PC-9 (cell line): Measurements from ENCODE around the gene MAST1. TPM values are rescaled to one million over a fixed set of nuclear protein-coding genes. Genes with fewer than 3 reads are reported as not detected.

Experiments
- BruUV-seq: library from RNA; stranded (reverse); fragments of 400-500 nt; replicated peaks from 2 replicates; lab custom pipeline; 2021; lab: Mats Ljungman, UMichigan
- CTCF ChIA-PET: fragments of 300-600 bp; sonication (Branson Sonifier 250); formaldehyde crosslinking; loops from one replicate; lab custom pipeline; 2022; ENCODE audit warnings: antibody characterized with exemption; lab: Charles Lee
- POLR2A ChIA-PET: fragments of 300-600 bp; sonication (Branson Sonifier 250); formaldehyde crosslinking; loops from one replicate; lab custom pipeline; 2022; ENCODE audit warnings: antibody characterized with exemption; ENCODE audit not compliant: unreplicated experiment; lab: Charles Lee
- DNase-seq, 2 experiments: peaks; one replicate each; pipeline versions ENCODE4 v3.0.0 to v3.0.0-alpha.2; 2015 to 2022; ENCODE audit warnings: mixed read lengths in 1 of 2
- H2AFZ ChIP-seq: fragments of 200-600 bp; sonication (generic); 2 replicates; pipeline ENCODE4 v1.8.1; 2017; ENCODE audit warnings: antibody characterized with exemption
- H3F3A ChIP-seq: fragments of 200-600 bp; sonication (generic); 2 replicates; pipeline ENCODE4 v1.8.1; 2017; ENCODE audit warnings: antibody characterized with exemption, mild to moderate bottlenecking, low read depth; ENCODE audit not compliant: insufficient read depth
- H3K27ac ChIP-seq: fragments of 200-600 bp; sonication (generic); 2 replicates; pipeline ENCODE4 v1.6.1; 2016; ENCODE audit warnings: mixed run types
- H3K27me3 ChIP-seq: fragments of 200-600 bp; sonication (generic); 2 replicates; pipeline ENCODE4 v1.6.1; 2016; ENCODE audit warnings: low read depth, mixed run types; ENCODE audit not compliant: insufficient read depth
- H3K36me3 ChIP-seq: fragments of 200-600 bp; sonication (generic); 2 replicates; pipeline ENCODE4 v1.6.1; 2016; ENCODE audit warnings: low read depth, mixed run types
- H3K4me1 ChIP-seq: fragments of 200-600 bp; sonication (generic); replicated peaks from 2 replicates; pipeline ENCODE4 v1.6.1; 2016; ENCODE audit warnings: mixed run types; ENCODE audit not compliant: insufficient read depth
- H3K4me2 ChIP-seq: fragments of 200-600 bp; sonication (generic); 2 replicates; pipeline ENCODE4 v1.6.1; 2017; ENCODE audit warnings: mixed run types
- H3K4me3 ChIP-seq: fragments of 200-600 bp; sonication (generic); 2 replicates; pipeline ENCODE4 v1.6.1; 2016; ENCODE audit warnings: mixed run types
- H3K79me2 ChIP-seq: fragments of 200-600 bp; sonication (generic); 2 replicates; pipeline ENCODE4 v1.6.1; 2017; ENCODE audit warnings: low read depth, mixed run types
- H3K9me2 ChIP-seq: fragments of 200-600 bp; sonication (generic); 2 replicates; pipeline ENCODE4 v1.8.1; 2017; ENCODE audit warnings: mild to moderate bottlenecking; ENCODE audit not compliant: insufficient read depth
- H3K9me3 ChIP-seq: fragments of 200-600 bp; sonication (generic); 2 replicates; pipeline ENCODE4 v1.8.1; 2016; ENCODE audit warnings: low read depth; ENCODE audit not compliant: insufficient read depth
- H4K20me1 ChIP-seq: fragments of 200-600 bp; sonication (generic); 2 replicates; pipeline ENCODE4 v1.8.1; 2017; ENCODE audit not compliant: insufficient read depth
- CTCF ChIP-seq: fragments of 200-600 bp; sonication (generic); conservative IDR thresholded peaks from 2 replicates; pipeline ENCODE4 v1.6.1; 2017; ENCODE audit warnings: mixed run types, antibody characterized with exemption, mild to moderate bottlenecking, moderate library complexity
- EZH2 ChIP-seq: fragments of 200-600 bp; sonication (generic); IDR thresholded peaks from 2 replicates; pipeline ENCODE4 v1.8.0; 2017; ENCODE audit warnings: antibody characterized with exemption, low read depth
- intact Hi-C: fragments of 100-400 bp; cut with micrococcal nuclease; formaldehyde crosslinking; loops from one replicate; pipeline ENCODE4 v1.10.0; 2022; ENCODE audit not compliant: unreplicated experiment
- total RNA-seq: library from RNA; stranded (reverse); gene quantifications from 2 replicates; pipeline ENCODE4 v1.2.3, GENCODE V29; 2021

MAST1 gene
- total RNA-seq, 1 experiment from 2014 or later: 11.9 TPM

- Histone ChIP-seq H3K4me3 (peak overlapping the region; percentile 65), H2AFZ (peak overlapping the region; percentile 84)
- intact Hi-C loops: loop anchor here (2.0 kb wide), 1 partner anchor 79 kb away; no protein-coding TSS in a partner anchor
Measured at GRCh38 chr19:12885749-12886650, 47.7 kb downstream of the MAST1 start.

GRCh38 chr19:12886651-12886968 lies 48.3 kb downstream of the MAST1 start:
- H3K4me2 ChIP-seq: no peak overlapping the region; the same call in 1 of the 2 replicates
- no peaks in the 10 kb centered on the region for H4K20me1 ChIP-seq
- DNase-seq: peak in 1 of 2 experiments; percentile 2
- no peak overlapping the region for H3K27ac ChIP-seq
- H3K4me1 ChIP-seq: peaks cover 7% of the 10 kb centered on the region
- H3F3A ChIP-seq: peaks cover 15% of the 10 kb centered on the region; the same call in 1 of the 2 replicates
- no peaks in the 10 kb centered on the region for H3K9me2 ChIP-seq
- POLR2A ChIA-PET: interaction anchor here (0.7 kb wide), 1 partner anchor 153 kb away, joined by 6 read pairs; no protein-coding TSS in a partner anchor
- no peak overlapping the region for H2AFZ ChIP-seq
- no peaks in the 10 kb centered on the region for H3K36me3 ChIP-seq
- no peak overlapping the region for H3K4me3 ChIP-seq
- TF ChIP-seq CTCF: no peak
- no peak for TF ChIP-seq EZH2
- H3K79me2 ChIP-seq: peaks cover 5% of the 10 kb centered on the region
- CTCF ChIA-PET: interaction anchor here (0.6 kb wide), 2 partner anchors 24 to 76 kb away, joined by 3 to 13 read pairs; no protein-coding TSS in a partner anchor
- H3K27me3 ChIP-seq: no peaks in the 10 kb centered on the region
- intact Hi-C loops: no loop called here
- BruUV-seq: TSS peak; percentile 7
- H3K9me3 ChIP-seq: peaks cover 11% of the 10 kb centered on the region; the same call in 1 of the 2 replicates

More at GRCh38 chr19:12885749-12886650, 47.7 kb downstream of the MAST1 start:
- Histone ChIP-seq H4K20me1 (no peaks in the 10 kb centered on the region), H3K9me3 (peaks cover 11% of the 10 kb centered on the region; the same call in 1 of the 2 replicates), H3F3A (peaks cover 15% of the 10 kb centered on the region; the same call in 1 of the 2 replicates), H3K27ac (no peak overlapping the region), H3K36me3 (no peaks in the 10 kb centered on the region), H3K27me3 (no peaks in the 10 kb centered on the region), H3K4me2 (peak overlapping the region; percentile 84), H3K4me1 (peaks cover 7% of the 10 kb centered on the region), H3K79me2 (0 out of 2 replicates have a peak, but pooled peaks cover under 1% of the 10 kb centered on the region), H3K9me2 (no peaks in the 10 kb centered on the region)
- ChIA-PET CTCF (interaction anchor here (0.5 to 1.0 kb wide), 3 partner anchors 18 to 223 kb away, joined by 3 to 6 read pairs (median 5); no protein-coding TSS in a partner anchor), POLR2A (interaction anchor here (0.6 to 1.0 kb wide), 6 partner anchors 48 to 246 kb away, joined by 4 to 6 read pairs (median 5); no protein-coding TSS in a partner anchor)
- TF ChIP-seq EZH2: no peak
- peak; percentile 22; the same call in 1 of the 2 replicates for TF ChIP-seq CTCF
- no TSS peak for BruUV-seq
- peak in 1 of 2 experiments; percentile 30 for DNase-seq

GRCh38 chr19:12886969-12887747 lies 48.8 kb downstream of the MAST1 start, which contains the start of gene KLF1:
TSS of gene KLF1 (minus strand) at chr19:12887201. CDS start at chr19:12887140, 61 bp downstream.
- Histone ChIP-seq H3K27me3 (no peaks in the 10 kb centered on the region), H3K9me2 (no peaks in the 10 kb centered on the region), H3K27ac (no peak within 1 kb of the TSS), H3K4me2 (peak within 1 kb of the TSS; percentile 84), H4K20me1 (no peaks in the 10 kb centered on the region), H3F3A (peaks cover 12% of the 10 kb centered on the region; the same call in 1 of the 2 replicates), H3K36me3 (no peaks in the 10 kb centered on the region), H3K4me3 (peak within 1 kb of the TSS; percentile 65; the same call in 1 of the 2 replicates), H3K79me2 (peaks cover 10% of the 10 kb centered on the region), H3K4me1 (peaks cover 9% of the 10 kb centered on the region), H2AFZ (no peak within 1 kb of the TSS), H3K9me3 (peaks cover 11% of the 10 kb centered on the region; the same call in 1 of the 2 replicates)
- ChIA-PET POLR2A (no interaction called here), CTCF (interaction anchor here (0.6 kb wide), 2 partner anchors 24 to 75 kb away, joined by 3 to 13 read pairs; no protein-coding TSS in a partner anchor)
- TF ChIP-seq CTCF (no peak), EZH2 (no peak)
- intact Hi-C loops: no loop called here
- peak in 1 of 2 experiments; percentile 21 for DNase-seq
- no TSS peak for BruUV-seq
